Activated T-helper 17 cell treated with anti-CD3 and anti-CD28 coated beads, Interleukin-2, amount 50 U/mL, for 72 hours (primary cell): ENCODE data around the gene TAS2R40. TPM values are rescaled to one million over a fixed set of nuclear protein-coding genes. Genes with fewer than 3 reads are reported as not detected.

ENCODE experiments used
- total RNA-seq, 2 donors: library from RNA; stranded (reverse); gene quantifications; one replicate each; pipeline ENCODE4 v1.2.3, GENCODE V29; 2022

TAS2R40 gene
- total RNA-seq, 2 donors from 2014 or later: not detected

Other genes with a start within 250 kb of the TAS2R40 start
- gene OR9A2, start 194.9 kb upstream of the TAS2R40 start, total RNA-seq: under 1 TPM in 1 of 2 donors, not detected in 1; 0.24 TPM
- not detected for gene OR6V1, start 169.7 kb upstream of the TAS2R40 start, total RNA-seq
- gene PIP, start 90.0 kb upstream of the TAS2R40 start, total RNA-seq: not detected
- gene TAS2R39, start 38.6 kb upstream of the TAS2R40 start, total RNA-seq: not detected
- 100 to 1,000 TPM; 214 to 269 TPM for gene GSTK1, start 41.4 kb downstream of the TAS2R40 start, total RNA-seq
- 1 to 10 TPM in 1 of 2 donors, under 1 TPM in 1; 0.86 to 1.9 TPM for gene TMEM139, start 62.9 kb downstream of the TAS2R40 start, total RNA-seq
- gene CASP2, start 66.3 kb downstream of the TAS2R40 start, total RNA-seq: 100 to 1,000 TPM; 110 to 119 TPM
- under 1 TPM in 1 of 2 donors, not detected in 1; 0.11 TPM for gene CLCN1, start 94.1 kb downstream of the TAS2R40 start, total RNA-seq
- gene FAM131B, start 140.7 kb downstream of the TAS2R40 start, total RNA-seq: 1 to 10 TPM in 1 of 2 donors, under 1 TPM in 1; 0.85 to 1.1 TPM
- 100 to 1,000 TPM; 116 to 146 TPM for gene ZYX, start 159.3 kb downstream of the TAS2R40 start, total RNA-seq
- 1 to 10 TPM in 1 of 2 donors, under 1 TPM in 1; 0.65 to 1.8 TPM for gene EPHA1, start 186.8 kb downstream of the TAS2R40 start, total RNA-seq
- gene TAS2R60, start 221.4 kb downstream of the TAS2R40 start, total RNA-seq: not detected